OCI-LY7 (cell line): Measurements from ENCODE around the gene CENPH. TPM values are rescaled to one million over a fixed set of nuclear protein-coding genes. Genes with fewer than 3 reads are reported as not detected.

Experiments used
- BruUV-seq: library from RNA; stranded (reverse); fragments of 400-500 nt; replicated peaks from 2 replicates; lab custom pipeline; 2021; lab: Mats Ljungman, UMichigan
- CTCF ChIA-PET: fragments of 300-600 bp; sonication (Branson Sonifier 250); formaldehyde crosslinking; loops from one replicate; lab custom pipeline; 2022; ENCODE audit warnings: antibody characterized with exemption; ENCODE audit not compliant: unreplicated experiment; lab: Charles Lee
- POLR2A ChIA-PET: fragments of 300-600 bp; sonication (Branson Sonifier 250); formaldehyde crosslinking; loops from one replicate; lab custom pipeline; 2022; ENCODE audit warnings: antibody characterized with exemption; lab: Charles Lee
- DNase-seq: peaks from one replicate; pipeline ENCODE4 v3.0.0-alpha.2; 2015; ENCODE audit warnings: low spot score
- H2AFZ ChIP-seq: fragments of 200-600 bp; sonication (generic), shearing (Covaris generic); 2 replicates; pipeline ENCODE4 v1.6.1; 2014; ENCODE audit warnings: mild to moderate bottlenecking, antibody characterized with exemption, low read length, moderate library complexity
- H3K27ac ChIP-seq: fragments of 200-600 bp; sonication (generic); 2 replicates; pipeline ENCODE4 v1.5.1; 2014; ENCODE audit warnings: mixed run types, low read depth, mild to moderate bottlenecking, moderate library complexity, low read length, inconsistent platforms; ENCODE audit not compliant: poor library complexity, severe bottlenecking
- H3K36me3 ChIP-seq: fragments of 200-600 bp; sonication (generic); 2 replicates; pipeline ENCODE4 v1.6.1; 2014; ENCODE audit warnings: mild to moderate bottlenecking, antibody characterized with exemption, low read length, moderate library complexity, mixed read lengths; ENCODE audit not compliant: insufficient read depth
- H3K4me1 ChIP-seq: fragments of 200-600 bp; sonication (generic); 2 replicates; pipeline ENCODE4 v1.5.1; 2014; ENCODE audit warnings: mild to moderate bottlenecking, low read length; ENCODE audit not compliant: insufficient read depth, poor library complexity, severe bottlenecking
- H3K4me2 ChIP-seq: fragments of 200-600 bp; sonication (generic); 2 replicates; pipeline ENCODE4 v1.6.1; 2014; ENCODE audit warnings: mild to moderate bottlenecking, low read length
- H3K4me3 ChIP-seq: fragments of 200-600 bp; sonication (generic); 2 replicates; pipeline ENCODE4 v1.5.1; 2014; ENCODE audit warnings: mild to moderate bottlenecking, low read depth, low read length; ENCODE audit not compliant: poor library complexity, severe bottlenecking
- H3K79me2 ChIP-seq: fragments of 200-600 bp; sonication (generic); 2 replicates; pipeline ENCODE4 v1.6.1; 2016; ENCODE audit warnings: low read depth, mild to moderate bottlenecking, low read length, moderate library complexity, mixed read lengths; ENCODE audit not compliant: insufficient read depth
- H3K9me2 ChIP-seq: fragments of 200-600 bp; sonication (generic); 2 replicates; pipeline ENCODE4 v1.6.1; 2016; ENCODE audit warnings: mild to moderate bottlenecking, low read length, mixed read lengths; ENCODE audit not compliant: insufficient read depth
- H3K9me3 ChIP-seq: fragments of 200-600 bp; sonication (generic); 2 replicates; pipeline ENCODE4 v1.6.1; 2014; ENCODE audit warnings: mild to moderate bottlenecking, mixed run types, low read length, mixed read lengths
- H4K20me1 ChIP-seq: fragments of 200-600 bp; sonication (generic); 2 replicates; pipeline ENCODE4 v1.6.1; 2014; ENCODE audit warnings: mild to moderate bottlenecking, antibody characterized with exemption, low read length, moderate library complexity, mixed read lengths; ENCODE audit not compliant: insufficient read depth
- CTCF ChIP-seq: fragments of 200-600 bp; sonication (generic); conservative IDR thresholded peaks from 2 replicates; pipeline ENCODE4 v1.5.1; 2014; ENCODE audit warnings: mild to moderate bottlenecking, antibody characterized with exemption, low read length, moderate library complexity, mixed read lengths
- EZH2phosphoT487 ChIP-seq: fragments of 200-600 bp; sonication (generic); IDR thresholded peaks from 2 replicates; pipeline ENCODE4 v1.6.1; 2018; ENCODE audit warnings: low read depth, borderline replicate concordance, mild to moderate bottlenecking, mixed run types, antibody characterized with exemption, low read length, moderate library complexity, mixed read lengths
- intact Hi-C: fragments of 100-400 bp; cut with micrococcal nuclease; formaldehyde crosslinking; loops from one replicate; pipeline ENCODE4 v1.10.0; 2022; ENCODE audit not compliant: unreplicated experiment
- total RNA-seq, 2 experiments: library from RNA; depleted of rRNA in 1 of 2; stranded (reverse); fragments of >200 nt in 1 of 2; shearing (Covaris generic) in 1 of 2; gene quantifications; 2 replicates each; pipeline ENCODE4 v1.2.3, GENCODE V29; 2014 to 2022

CENPH gene
- total RNA-seq, 2 experiments from 2014 or later: 86.1 to 105 TPM

- no peak for TF ChIP-seq CTCF
- TF ChIP-seq EZH2phosphoT487: no peak
- no TSS peak for BruUV-seq
- H3K4me3 ChIP-seq: no peak overlapping the region
Measured at GRCh38 chr5:69149676-69150010, 39.7 kb upstream of the CENPH start.

GRCh38 chr5:69152731-69153130, 36.7 kb upstream of the CENPH start:
- Histone ChIP-seq H2AFZ (no peak overlapping the region), H3K4me2 (no peak overlapping the region), H3K36me3 (no peaks in the 10 kb centered on the region), H3K9me2 (no peaks in the 10 kb centered on the region), H3K4me1 (no peaks in the 10 kb centered on the region), H3K9me3 (no peaks in the 10 kb centered on the region), H4K20me1 (no peaks in the 10 kb centered on the region), H3K79me2 (no peaks in the 10 kb centered on the region), H3K27ac (no peak overlapping the region), H3K4me3 (no peak overlapping the region)
- DNase-seq: no peak
- intact Hi-C loops: no loop called here
- no TSS peak for BruUV-seq
- CTCF ChIA-PET: no interaction called here
- POLR2A ChIA-PET: no interaction called here
- TF ChIP-seq EZH2phosphoT487 (no peak), CTCF (no peak)

More at GRCh38 chr5:69149676-69150010, 39.7 kb upstream of the CENPH start:
- H3K36me3 ChIP-seq: no peaks in the 10 kb centered on the region
- H3K4me2 ChIP-seq: no peak overlapping the region
- no peaks in the 10 kb centered on the region for H3K9me2 ChIP-seq
- intact Hi-C loops: no loop called here
- ChIA-PET POLR2A (interaction anchor here (0.6 kb wide), 2 partner anchors 40 to 200 kb away, joined by 3 read pairs; no protein-coding TSS in a partner anchor), CTCF (no interaction called here)
- no peaks in the 10 kb centered on the region for H3K79me2 ChIP-seq
- H3K27ac ChIP-seq: no peak overlapping the region
- no peaks in the 10 kb centered on the region for H3K9me3 ChIP-seq
- no peak for DNase-seq
- H3K4me1 ChIP-seq: no peaks in the 10 kb centered on the region
- no peaks in the 10 kb centered on the region for H4K20me1 ChIP-seq
- H2AFZ ChIP-seq: no peak overlapping the region

DNA sequence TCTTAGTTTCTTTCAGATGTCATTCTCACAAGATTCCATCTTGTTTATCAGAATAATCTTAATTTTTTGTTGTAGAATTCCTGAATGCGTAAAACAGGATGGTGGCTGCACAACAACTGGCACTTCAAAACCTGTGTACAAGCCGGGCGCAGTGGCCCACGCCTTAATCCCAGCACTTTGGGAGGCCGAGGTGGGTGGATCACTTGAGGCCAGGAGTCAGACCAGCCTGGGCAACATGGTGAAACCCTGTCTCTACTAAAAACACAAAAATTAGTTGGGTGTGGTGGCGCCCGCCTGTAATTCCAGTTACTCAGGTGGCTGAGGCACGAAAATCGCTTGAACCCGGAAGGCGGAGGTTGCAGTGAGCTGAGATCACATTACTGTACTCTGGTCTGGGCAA, 32.9 kb upstream of the CENPH start:
- Histone ChIP-seq H3K4me3 (no peak overlapping the region), H3K4me2 (no peak overlapping the region), H3K36me3 (no peaks in the 10 kb centered on the region), H4K20me1 (no peaks in the 10 kb centered on the region), H3K4me1 (no peaks in the 10 kb centered on the region), H3K9me3 (no peaks in the 10 kb centered on the region), H3K9me2 (no peaks in the 10 kb centered on the region), H2AFZ (no peak overlapping the region), H3K79me2 (no peaks in the 10 kb centered on the region), H3K27ac (no peak overlapping the region)
- ChIA-PET CTCF (no interaction called here), POLR2A (interaction anchor here (1.0 kb wide), 1 partner anchor 10 kb away, joined by 3 read pairs; no protein-coding TSS in a partner anchor)
- TF ChIP-seq EZH2phosphoT487: no peak
- no peak for TF ChIP-seq CTCF
- intact Hi-C loops: no loop called here
- no TSS peak for BruUV-seq
- DNase-seq: no peak
